Measurements from ENCODE around the gene LARP1.

DNA sequence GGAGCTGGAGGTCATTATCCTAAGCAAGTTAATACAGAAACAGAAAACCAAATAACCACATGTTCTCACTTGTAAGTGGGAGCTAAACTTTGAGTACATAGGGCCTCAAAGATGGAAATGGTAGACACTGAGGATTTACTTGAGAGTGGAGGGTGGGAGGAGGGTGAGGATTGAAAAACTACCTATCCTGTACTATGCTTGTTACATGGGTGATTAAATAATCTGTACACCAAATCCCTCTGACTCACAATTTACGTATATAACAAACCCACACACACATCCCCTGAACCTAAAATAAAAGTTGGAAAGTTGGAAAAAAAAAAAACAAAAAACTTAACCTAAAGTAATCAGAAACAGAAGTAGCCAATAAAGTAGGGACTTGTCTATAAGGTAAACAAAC is 48.8 kb upstream of the LARP1 start:
- TF ChIP-seq RARB (CRISPR knock-in tag; IDR thresholded peaks at IDR 0.05): no peak
- no peak for TF ChIP-seq ZC3H10 (CRISPR knock-in tag; IDR thresholded peaks at IDR 0.05)
- no peak for TF ChIP-seq BACH2 (CRISPR knock-in tag; IDR thresholded peaks at IDR 0.05; ENCODE audit: borderline replicate concordance)
- TF ChIP-seq, protein P1, sequence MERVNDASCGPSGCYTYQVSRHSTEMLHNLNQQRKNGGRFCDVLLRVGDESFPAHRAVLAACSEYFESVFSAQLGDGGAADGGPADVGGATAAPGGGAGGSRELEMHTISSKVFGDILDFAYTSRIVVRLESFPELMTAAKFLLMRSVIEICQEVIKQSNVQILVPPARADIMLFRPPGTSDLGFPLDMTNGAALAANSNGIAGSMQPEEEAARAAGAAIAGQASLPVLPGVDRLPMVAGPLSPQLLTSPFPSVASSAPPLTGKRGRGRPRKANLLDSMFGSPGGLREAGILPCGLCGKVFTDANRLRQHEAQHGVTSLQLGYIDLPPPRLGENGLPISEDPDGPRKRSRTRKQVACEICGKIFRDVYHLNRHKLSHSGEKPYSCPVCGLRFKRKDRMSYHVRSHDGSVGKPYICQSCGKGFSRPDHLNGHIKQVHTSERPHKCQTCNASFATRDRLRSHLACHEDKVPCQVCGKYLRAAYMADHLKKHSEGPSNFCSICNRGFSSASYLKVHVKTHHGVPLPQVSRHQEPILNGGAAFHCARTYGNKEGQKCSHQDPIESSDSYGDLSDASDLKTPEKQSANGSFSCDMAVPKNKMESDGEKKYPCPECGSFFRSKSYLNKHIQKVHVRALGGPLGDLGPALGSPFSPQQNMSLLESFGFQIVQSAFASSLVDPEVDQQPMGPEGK (CRISPR knock-in tag; IDR thresholded peaks at IDR 0.05; ENCODE audit: borderline replicate concordance): no peak
- TF ChIP-seq ARNTL (CRISPR knock-in tag; IDR thresholded peaks at IDR 0.05; ENCODE audit: borderline replicate concordance, low read depth): no peak
